ENCODE data around the gene PCAT6.

- TF ChIP-seq, protein P1, sequence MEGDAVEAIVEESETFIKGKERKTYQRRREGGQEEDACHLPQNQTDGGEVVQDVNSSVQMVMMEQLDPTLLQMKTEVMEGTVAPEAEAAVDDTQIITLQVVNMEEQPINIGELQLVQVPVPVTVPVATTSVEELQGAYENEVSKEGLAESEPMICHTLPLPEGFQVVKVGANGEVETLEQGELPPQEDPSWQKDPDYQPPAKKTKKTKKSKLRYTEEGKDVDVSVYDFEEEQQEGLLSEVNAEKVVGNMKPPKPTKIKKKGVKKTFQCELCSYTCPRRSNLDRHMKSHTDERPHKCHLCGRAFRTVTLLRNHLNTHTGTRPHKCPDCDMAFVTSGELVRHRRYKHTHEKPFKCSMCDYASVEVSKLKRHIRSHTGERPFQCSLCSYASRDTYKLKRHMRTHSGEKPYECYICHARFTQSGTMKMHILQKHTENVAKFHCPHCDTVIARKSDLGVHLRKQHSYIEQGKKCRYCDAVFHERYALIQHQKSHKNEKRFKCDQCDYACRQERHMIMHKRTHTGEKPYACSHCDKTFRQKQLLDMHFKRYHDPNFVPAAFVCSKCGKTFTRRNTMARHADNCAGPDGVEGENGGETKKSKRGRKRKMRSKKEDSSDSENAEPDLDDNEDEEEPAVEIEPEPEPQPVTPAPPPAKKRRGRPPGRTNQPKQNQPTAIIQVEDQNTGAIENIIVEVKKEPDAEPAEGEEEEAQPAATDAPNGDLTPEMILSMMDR (IDR thresholded peaks at IDR 0.05 in 8 of 11, conservative IDR thresholded peaks at IDR 0.05 in 3 of 11): no peak
- no peak for TF ChIP-seq POLR2AphosphoS5 (IDR thresholded peaks at IDR 0.05)
These were observed 9.6 kb upstream of the PCAT6 start for GRCh38 chr1:202801175-202801574.

All from spleen (tissue), 7 donors.